HCEC 1CT (cell line): ENCODE measurements around the gene SLC25A23.
"Not testable (repeated sequence)": the region's sequence is repeated elsewhere in the genome, so short reads cannot be mapped to it uniquely, and the experiment has no call there.

Experiments
- DNase-seq: peaks from one replicate; pipeline ENCODE4 v3.0.0-alpha.2; 2017

The SLC25A23 gene

DNA sequence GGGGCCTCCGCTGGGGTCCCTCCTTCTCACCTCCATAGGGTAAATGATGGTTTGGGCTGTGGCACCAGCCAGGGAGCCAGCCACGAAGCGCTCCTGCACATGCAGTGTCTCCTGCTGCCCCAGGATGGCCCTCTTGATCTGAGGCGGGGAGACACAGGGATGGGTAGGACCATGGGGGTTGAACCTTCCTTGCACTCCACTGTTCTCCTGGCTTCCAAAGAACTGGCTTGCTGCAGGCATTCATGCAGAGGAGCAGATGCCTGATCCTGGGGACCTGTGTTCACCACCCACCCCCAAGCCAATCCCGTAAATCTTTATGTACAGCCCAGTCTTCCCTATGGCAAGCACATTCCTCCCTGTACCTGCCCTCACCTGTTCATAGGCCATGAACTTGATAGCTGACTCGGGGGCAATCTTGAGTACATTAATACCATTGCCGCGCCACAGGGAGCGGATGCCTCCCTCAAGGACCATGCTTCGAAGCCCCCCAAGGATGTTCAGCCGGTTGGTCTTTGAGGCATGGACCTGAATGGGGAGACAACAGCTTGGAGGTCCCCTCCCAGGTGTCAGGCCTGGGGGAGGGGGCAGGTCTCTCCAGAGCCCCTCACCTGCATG is 5.5 kb downstream of the SLC25A23 start:
- no peak for DNase-seq

DNA sequence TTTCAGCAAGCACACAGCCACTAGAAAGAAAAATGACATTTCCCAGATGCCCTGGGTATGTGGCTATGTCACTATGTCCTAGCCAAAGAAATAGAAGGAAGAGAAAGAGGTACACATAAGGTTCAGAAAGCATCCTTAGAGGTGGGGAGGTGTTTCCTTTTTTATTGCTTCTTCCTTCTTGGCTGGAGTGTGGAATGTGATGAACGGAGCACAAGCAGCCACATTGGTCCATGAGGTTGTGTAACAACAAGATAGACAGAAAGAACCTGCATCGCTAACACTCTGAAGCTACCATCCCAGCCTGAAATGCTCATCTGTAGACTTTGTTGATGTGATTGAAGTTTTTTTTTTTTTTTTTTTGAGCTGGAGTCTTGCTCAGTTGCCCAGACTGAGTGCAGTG is 6.7 kb downstream of the SLC25A23 start:
- no peak for DNase-seq

DNA sequence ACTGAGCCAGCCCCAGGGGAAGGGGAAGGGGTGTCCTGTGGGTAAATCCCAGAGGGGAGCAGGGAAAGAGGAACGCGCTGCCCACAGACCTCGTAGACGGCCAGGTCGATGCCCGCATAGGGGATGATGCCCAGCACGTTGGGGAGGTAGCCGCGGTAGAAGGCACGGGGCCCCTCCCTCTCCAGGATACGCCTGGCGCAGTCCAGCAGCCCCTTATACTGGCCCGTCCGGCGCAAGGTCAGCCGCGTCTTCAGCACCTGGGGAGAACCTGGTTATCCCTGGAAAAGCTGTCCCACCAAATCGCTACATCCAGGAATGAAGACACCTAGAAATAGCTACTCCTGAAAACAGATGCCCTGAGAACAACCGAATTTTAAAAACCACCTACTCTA is 7.4 kb downstream of the SLC25A23 start:
- no peak for DNase-seq

GRCh38 chr19:6451583-6452222 is 7.9 kb downstream of the SLC25A23 start:
- no peak for DNase-seq

DNA sequence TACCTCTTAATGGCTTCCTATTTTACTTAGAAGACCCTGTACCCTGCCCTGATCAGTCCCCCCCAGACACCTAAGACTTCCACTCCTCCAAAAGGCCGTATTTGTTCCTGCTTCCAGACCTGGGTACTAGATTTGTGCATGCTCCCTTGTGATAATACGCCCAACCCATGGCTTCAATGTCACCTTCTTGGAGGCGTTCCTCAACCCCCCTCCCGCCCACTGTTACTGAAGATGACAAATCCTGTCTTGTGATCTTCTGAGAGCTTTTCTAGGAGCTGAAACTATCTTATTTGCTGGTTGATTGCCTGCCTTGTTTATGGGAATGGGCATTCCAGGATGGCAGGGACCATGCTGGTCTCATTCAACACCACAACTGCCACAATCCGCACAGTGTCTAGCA is 9.4 kb downstream of the SLC25A23 start:
- DNase-seq = no peak

- DNase-seq = no peak
Observed at GRCh38 chr19:6448045-6448444, 11.5 kb downstream of the SLC25A23 start.

DNA sequence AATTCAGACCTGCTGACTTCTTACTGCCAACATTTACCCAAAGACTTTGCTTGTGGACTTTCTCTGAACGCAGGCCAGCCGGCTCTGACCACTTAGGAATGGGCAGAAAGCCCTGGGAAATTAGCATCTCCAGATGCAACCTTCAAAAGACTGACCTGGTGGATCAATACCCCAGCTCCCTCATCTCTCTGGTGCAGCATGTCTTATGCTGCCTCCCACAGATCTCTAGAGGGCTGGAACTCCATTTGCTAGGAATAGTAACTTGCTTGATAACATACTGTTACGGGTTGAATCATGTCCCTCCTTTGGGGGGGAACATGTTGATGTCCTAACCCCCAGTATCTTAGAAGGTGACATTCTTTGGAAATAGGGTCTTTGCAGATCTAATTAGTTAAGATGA is 13.1 kb downstream of the SLC25A23 start:
- DNase-seq = no peak

GRCh38 chr19:6443986-6444385 is 15.6 kb downstream of the SLC25A23 start:
- no peak for DNase-seq

DNA sequence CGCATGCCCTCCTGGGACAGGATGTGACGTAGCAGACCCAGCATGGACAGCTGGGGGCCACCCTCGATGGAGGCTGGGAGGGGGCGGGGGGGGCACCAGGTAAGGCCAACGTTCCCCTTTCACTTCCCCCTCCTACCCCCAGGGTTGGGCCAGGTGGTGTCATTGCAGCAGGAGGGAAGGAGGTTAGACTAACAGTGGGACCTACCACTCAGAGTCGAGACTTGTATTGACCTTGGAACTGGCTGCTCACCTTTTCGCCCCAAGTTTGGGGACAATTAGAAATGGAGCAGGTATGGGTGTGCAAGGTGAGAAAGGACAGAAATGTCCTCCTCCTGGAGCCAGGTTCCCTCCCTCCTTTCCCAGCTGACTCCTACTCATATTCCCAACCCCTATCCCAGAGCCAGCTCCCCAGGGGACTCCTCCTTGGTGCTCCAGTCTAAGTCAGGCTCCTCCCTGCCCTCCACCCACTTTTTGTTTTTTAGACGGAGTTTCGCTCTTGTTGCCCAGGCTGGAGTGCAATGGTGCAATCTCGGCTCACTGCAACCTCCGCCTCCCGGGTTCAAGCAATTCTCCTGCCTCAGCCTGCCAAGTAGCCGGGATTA is 17.4 kb downstream of the SLC25A23 start:
- DNase-seq = no peak

DNA sequence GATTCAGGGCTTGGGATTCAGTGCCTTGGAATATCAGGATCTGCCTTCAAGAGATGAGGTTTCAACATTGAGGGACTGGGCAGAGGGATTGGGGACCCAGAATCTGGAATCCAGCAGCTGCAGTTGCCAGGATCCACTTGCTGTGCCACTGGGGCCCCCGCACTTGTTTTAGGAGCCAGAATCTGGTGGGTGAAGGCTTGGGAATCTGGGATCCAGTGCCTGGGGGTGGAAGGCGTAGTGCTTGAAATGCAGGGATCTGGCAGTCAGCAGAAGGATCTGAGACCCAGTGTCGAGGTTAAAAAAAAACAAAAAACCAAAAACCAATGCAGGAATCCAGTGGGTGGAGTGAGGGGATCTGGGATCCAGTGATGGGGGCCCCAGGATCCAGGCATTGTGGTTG is 18.7 kb downstream of the SLC25A23 start:
- no peak for DNase-seq

DNA sequence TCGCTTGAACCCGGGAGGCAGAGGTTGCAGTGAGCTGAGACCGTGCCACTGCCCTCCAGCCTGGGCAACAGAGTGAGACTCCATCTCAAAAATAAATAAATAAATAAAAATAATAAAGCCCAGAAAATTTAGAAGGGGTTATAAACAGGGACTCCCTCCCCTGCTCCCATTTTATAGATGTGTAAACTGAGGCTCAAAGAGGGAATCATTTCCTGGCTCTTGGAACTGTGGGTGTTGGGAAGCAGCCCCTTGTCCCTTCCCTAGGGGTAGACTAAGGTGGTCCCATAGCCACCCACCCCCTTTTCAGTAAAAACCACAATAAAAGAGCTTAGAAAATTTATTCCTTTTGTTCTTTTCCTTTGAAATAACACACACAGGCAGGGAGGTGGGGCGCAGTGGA is 19.8 kb downstream of the SLC25A23 start:
- DNase-seq = no peak

- no peak for DNase-seq
Observed at GRCh38 chr19:6433663-6434062, 25.9 kb downstream of the SLC25A23 start, which contains the start of gene SLC25A41. Gene SLC25A41, minus strand, starts transcription at chr19:6433763. Its CDS starts 70 bp downstream, at chr19:6433693.

GRCh38 chr19:6433165-6433564 is 26.4 kb downstream of the SLC25A23 start:
- DNase-seq = no peak

DNA sequence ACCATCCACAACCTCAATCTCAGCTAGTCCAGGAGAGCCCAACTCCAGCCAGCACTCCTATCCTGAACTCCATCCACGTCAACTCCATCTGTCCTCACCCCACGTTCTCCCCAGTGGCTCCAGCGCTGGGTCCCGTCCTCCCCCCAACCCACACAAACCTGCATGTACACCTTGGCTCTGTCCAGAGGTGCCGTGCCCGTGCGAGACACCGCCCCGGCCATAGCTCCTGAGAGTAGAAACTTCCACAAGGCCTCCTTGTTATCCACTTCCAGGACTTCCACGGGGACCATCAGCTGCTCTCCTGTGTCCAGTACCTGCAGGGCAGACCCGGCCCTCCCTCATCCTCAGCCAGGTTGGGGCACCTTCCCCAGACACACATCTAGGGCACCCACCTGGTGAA is 27.7 kb downstream of the SLC25A23 start:
- no peak for DNase-seq

DNA sequence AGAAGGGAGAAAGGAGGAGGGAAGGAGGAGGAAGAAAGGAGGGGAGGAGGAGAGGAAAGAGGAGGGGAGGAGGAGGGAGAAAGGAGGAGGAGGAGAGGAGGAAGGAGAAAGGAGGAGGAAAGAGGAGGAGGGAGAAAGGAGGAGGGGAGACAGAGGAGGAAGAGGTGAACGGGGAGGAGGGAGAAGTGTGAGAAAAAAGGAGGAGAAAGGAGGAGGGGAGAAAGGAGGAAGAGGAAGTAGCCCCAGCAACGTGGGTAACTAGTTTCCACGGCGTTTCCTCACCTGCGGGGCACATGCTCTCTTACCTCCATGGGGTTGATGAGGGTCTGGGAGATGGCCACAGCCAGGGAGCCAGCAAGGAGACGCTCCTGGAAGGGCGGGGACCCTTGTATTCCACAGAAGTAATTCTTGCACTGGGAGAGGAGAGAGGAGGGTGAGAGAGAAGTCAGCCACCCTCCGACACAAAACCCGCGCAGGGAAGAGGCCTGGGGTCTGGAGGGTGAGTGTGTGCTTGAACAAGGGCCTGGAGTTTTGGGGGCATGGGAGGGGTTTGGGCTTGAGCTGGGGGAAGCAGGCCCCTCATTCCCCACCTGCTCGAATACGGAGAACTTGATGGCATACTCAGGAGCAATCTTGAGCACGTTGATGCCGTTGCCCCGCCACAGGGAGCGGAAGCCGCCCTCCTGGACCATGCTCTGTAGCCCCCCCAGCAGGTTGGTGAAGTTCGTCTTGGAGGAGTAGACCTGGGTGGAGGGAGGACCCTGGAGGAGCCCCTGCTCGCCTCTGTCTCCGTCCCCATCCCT is 30.0 kb downstream of the SLC25A23 start:
- no peak for DNase-seq

DNA sequence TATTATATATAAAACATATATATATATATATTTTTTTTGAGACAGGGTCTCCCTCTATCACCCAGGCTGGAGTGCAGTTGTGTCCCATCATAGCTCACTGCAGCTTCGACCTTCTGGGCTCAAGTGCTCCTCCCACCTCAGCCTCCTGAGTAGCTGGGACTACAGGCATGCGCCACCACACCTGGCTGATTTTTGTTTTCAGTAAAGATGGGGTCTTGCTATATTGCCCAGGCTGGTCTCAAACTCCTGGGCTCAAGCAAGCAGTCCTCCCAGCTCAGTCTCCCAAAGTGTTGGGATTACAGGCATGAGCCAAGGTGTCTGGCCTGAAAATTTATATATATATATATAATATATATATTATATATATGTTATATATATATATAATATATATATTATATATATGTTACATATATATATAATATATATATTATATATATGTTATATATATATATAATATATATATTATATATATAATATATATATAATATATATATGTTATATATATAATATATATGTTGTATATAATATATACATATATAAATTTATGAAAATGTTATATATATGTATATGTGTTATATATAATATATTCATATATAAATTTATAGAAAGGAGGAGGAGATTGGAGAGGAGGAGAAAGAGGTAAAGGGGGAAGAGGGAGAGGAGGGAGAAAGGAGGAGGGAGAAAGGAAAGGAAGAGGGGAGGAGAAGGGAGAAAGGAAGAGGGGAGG is 30.7 kb downstream of the SLC25A23 start:
- DNase-seq = not testable (repeated sequence)

- no peak for DNase-seq
Observed at GRCh38 chr19:6427131-6427530, 32.5 kb downstream of the SLC25A23 start.

DNA sequence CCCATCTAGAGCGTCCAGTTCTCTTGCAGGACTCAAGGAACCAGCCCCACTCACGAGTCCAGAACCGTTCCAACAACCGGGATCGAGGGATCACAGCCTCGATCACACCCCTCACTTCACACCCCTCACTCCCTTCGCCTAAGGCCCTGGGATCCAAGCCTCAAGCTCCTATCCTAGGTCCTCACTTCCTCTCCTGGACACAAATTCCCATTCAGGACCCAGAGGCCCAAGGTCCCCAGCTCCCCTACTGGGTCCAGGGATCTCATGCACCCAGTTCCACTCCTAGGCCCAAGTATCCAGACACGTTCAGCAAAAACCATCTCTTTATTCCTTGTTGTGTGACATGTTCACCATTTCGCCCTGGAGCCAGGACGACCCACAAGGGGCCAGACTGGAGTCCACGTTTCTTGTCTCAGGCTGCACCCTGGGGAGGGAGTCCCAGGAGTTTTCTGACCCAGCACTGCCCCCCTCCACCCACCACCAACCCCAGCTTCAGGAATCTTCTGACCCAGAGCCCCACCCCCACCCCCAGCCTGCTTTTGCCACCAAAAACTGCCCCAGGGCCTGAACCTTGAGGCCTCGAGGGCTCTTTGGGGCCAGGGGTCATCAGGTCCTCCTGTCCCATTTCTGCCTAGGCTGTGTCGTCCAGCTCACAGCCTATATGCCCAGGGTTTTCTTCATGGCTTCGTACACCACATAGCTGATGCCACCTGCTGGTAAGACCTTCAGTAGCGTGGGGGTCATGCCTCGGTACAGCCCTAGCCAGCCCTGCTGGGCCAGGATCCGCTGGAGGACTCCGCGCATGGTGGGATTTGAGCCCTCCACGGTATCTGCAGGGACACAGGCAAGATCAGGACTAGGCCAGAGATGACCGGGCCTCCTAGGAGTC is 33.6 kb downstream of the SLC25A23 start:
- no peak for DNase-seq

DNA sequence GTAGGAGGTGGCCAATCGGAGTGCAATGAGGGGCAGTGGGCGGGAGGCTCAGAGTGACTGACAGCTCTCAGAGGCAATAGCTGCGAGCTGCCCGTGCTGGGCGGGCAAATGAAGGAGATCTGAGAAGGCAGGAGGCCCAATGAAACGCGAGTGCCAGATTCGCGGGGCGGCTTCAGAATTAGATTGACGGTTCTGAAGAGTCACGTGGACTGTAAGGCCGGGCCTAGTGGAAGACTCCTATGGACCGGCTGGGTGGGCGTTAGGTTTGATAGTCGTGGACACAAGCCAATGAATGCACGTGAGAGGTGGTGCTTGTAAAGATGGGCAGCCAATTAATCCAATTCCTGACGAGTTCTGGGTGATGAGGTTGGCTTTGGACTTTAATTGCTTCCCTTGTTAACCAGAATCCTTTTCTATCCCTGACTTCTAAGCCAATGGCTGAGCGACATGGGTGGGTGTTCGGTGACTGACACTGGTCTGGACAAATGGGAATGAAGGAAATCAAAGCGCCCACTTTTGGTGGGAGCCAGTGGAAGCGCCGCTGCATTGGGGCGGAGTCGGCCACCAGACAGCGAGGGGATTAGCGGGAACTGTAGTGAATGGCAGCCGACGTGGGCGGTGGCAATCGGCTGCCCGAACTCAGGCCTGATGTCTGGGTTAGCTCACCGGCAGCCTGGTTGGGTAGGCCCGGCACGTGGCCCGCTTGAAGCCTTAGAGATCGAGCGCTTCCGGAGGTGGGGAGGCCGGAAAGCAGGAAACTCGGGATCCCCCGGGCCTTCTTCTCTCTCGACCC is 34.5 kb downstream of the SLC25A23 start:
- peak; percentile 100 for DNase-seq

- DNase-seq = no peak
Observed at GRCh38 chr19:6424195-6424938, 35.2 kb downstream of the SLC25A23 start, which contains the start of gene KHSRP. Gene KHSRP, minus strand, starts transcription at chr19:6424811. Its CDS starts 110 bp downstream, at chr19:6424701.
